HG02798 (cell line): Measurements from ENCODE around the gene PCDHB14.

ENCODE experiments used
- ATAC-seq: cut with Tn5 transposase; IDR thresholded peaks from one replicate; pipeline ENCODE4 v1.9.1; 2021; ENCODE audit warnings: mild to moderate bottlenecking; ENCODE audit not compliant: unreplicated experiment, poor library complexity

Gene PCDHB14

DNA sequence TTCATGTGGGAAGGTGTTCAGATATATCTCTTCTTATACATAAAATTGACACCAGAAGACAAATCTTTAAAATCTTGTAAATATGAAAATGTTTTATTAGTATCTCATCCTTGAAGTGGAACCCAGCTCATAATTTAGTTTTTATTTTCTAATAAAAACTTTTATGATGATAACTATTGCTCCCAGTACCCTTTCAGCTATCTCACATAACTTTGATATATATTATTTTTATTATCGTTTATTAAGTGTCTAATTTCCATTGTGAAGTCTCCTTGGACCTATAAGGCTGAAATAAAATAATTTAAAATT lies 38.0 kb downstream of the PCDHB14 start:
- ATAC-seq = no peak

DNA sequence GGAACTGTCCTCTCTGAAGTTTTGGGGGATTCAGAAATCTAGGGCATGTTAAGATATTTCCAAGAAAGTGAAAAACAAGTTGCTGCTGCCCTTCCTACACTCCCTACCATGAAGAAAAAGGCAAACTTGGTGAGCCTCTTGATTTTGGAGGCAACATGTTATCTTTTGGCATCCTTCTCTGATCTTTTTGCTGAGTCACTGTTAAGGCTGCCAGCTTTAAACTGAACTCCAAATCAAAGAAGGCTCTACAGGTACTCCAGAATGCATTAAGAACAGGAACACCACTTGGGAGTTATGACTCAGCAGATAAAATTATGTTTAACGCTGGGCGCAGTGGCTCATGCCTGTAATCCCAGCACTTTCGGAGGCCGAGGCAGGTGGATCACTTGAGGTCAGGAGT lies 46.1 kb downstream of the PCDHB14 start:
- no peak for ATAC-seq

DNA sequence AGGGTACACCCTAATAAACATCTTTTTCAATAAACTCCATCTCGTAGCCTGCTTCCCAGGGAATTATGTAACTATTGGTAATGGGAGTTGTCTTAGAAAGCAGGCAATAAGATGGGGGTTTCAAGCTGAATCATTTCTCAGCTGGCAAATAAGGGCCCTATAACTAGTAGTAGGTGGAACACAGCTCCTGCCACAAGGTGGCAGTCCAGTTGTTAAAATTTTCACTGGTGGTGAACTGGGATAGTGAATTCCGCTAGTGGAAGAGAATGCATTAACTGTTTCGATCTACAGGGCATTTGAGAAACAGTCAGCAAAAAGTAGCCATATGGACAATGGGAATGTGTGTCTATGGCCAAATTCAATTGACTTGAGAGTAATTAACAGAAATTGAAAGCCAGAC lies 49.8 kb downstream of the PCDHB14 start:
- ATAC-seq = no peak
